IPS DF 6.9 (cell line): ENCODE data around the gene AIFM1.

ENCODE experiments used
- DNase-seq: peaks from one replicate; pipeline ENCODE4 v3.0.0-alpha.2; 2013; ENCODE audit warnings: low read depth, low spot score
- H3K27ac ChIP-seq: one replicate; pipeline ENCODE4 v1.5.1; 2013; ENCODE audit warnings: low read length, control low read depth
- H3K27me3 ChIP-seq: 2 replicates; pipeline ENCODE4 v1.6.1; 2013; ENCODE audit warnings: mild to moderate bottlenecking, low read length; ENCODE audit not compliant: control insufficient read depth, insufficient read depth
- H3K36me3 ChIP-seq: 2 replicates; pipeline ENCODE4 v1.6.1; 2013; ENCODE audit warnings: low read length; ENCODE audit not compliant: control insufficient read depth, insufficient read depth
- H3K4me1 ChIP-seq: 2 replicates; pipeline ENCODE4 v1.6.1; 2013; ENCODE audit warnings: low read length; ENCODE audit not compliant: control insufficient read depth, insufficient read depth
- H3K4me3 ChIP-seq: 2 replicates; pipeline ENCODE4 v1.5.1; 2013; ENCODE audit warnings: mild to moderate bottlenecking, low read length
- H3K9me3 ChIP-seq: 2 replicates; pipeline ENCODE4 v1.6.1; 2013; ENCODE audit warnings: low read length, inconsistent platforms; ENCODE audit not compliant: control insufficient read depth, insufficient read depth
- WGBS: extraction: QIAGEN DNeasy Blood & Tissue Kit; methylation state at CpG from one replicate; pipeline ENCODE4 v1.1.7; 2013; ENCODE audit warnings: mixed read lengths, missing lambda C conversion rate; ENCODE audit not compliant: insufficient read length, insufficient coverage; 5-methylcytosine and 5-hydroxymethylcytosine counted together

The AIFM1 gene

GRCh38 chrX:130094696-130095095, 70.9 kb downstream of the AIFM1 start:
- Histone ChIP-seq H3K27ac (no peak overlapping the region), H3K4me1 (peaks cover 2% of the 10 kb centered on the region), H3K9me3 (no peaks in the 10 kb centered on the region), H3K4me3 (no peak overlapping the region), H3K36me3 (no peaks in the 10 kb centered on the region), H3K27me3 (no peaks in the 10 kb centered on the region)
- no peak for DNase-seq
- no CpG with 5 or more reads among the region's 8 CpGs for WGBS

- Histone ChIP-seq H3K36me3 (no peaks in the 10 kb centered on the region), H3K4me1 (peaks cover 2% of the 10 kb centered on the region), H3K27me3 (no peaks in the 10 kb centered on the region), H3K9me3 (no peaks in the 10 kb centered on the region), H3K4me3 (no peak overlapping the region), H3K27ac (no peak overlapping the region)
- WGBS = no CpG with 5 or more reads among the region's 2 CpGs
- no peak for DNase-seq
These were observed 72.4 kb downstream of the AIFM1 start for GRCh38 chrX:130093271-130093670.

GRCh38 chrX:130091980-130092522, 73.6 kb downstream of the AIFM1 start:
- Histone ChIP-seq H3K27ac (no peak overlapping the region), H3K4me1 (no peaks in the 10 kb centered on the region), H3K4me3 (no peak overlapping the region), H3K36me3 (no peaks in the 10 kb centered on the region), H3K27me3 (no peaks in the 10 kb centered on the region), H3K9me3 (no peaks in the 10 kb centered on the region)
- no peak for DNase-seq
- no CpG with 5 or more reads among the region's 10 CpGs for WGBS

- no CpG with 5 or more reads among the region's 3 CpGs for WGBS
- Histone ChIP-seq H3K27ac (no peak overlapping the region), H3K36me3 (no peaks in the 10 kb centered on the region), H3K9me3 (no peaks in the 10 kb centered on the region), H3K4me3 (no peak overlapping the region), H3K4me1 (peaks cover 2% of the 10 kb centered on the region; the same call in 1 of the 2 replicates), H3K27me3 (no peaks in the 10 kb centered on the region)
- no peak for DNase-seq
These were observed 75.3 kb downstream of the AIFM1 start for GRCh38 chrX:130090364-130090763.

DNA sequence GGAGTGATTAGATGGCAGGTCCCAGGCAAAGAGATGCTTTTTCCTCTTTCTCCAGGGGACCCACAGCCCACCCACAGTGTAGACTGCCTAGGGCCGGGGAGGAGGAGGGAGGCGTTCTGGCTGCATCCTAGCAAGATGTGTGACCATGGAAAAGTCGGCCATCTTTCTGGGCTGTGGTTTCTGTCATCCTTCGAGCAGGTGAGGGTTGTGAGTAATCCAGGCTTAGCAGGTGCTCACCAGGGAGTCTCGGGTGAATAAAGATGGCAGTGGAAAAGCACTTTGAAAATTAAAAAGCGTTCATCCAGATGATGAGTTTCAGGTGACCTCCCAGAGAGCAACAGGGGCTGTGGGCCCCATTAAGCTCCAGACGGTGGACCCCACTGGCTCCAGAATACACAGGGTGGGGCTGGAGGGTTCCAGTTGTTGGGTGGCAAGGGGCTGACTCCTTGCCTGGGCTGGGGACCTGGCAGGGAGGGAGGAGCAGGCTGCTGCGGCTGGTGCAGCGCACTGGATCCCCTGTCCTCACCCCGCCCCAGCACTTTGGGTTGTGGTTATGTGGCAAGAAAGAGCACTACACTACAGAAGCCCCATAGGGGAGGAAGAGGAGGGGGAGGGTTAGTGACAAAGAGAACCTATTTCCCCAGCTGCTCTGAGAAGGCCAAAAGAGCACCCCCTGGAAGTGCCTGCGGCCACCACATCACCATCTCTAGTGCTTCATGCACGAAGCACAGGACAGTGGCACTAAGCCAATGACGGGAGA, 79.0 kb downstream of the AIFM1 start:
- Histone ChIP-seq H3K4me1 (peaks cover 9% of the 10 kb centered on the region), H3K9me3 (no peaks in the 10 kb centered on the region), H3K36me3 (no peaks in the 10 kb centered on the region), H3K27me3 (no peaks in the 10 kb centered on the region), H3K27ac (no peak overlapping the region), H3K4me3 (no peak overlapping the region)
- no CpG with 5 or more reads among the region's 13 CpGs for WGBS
- DNase-seq = no peak

DNA sequence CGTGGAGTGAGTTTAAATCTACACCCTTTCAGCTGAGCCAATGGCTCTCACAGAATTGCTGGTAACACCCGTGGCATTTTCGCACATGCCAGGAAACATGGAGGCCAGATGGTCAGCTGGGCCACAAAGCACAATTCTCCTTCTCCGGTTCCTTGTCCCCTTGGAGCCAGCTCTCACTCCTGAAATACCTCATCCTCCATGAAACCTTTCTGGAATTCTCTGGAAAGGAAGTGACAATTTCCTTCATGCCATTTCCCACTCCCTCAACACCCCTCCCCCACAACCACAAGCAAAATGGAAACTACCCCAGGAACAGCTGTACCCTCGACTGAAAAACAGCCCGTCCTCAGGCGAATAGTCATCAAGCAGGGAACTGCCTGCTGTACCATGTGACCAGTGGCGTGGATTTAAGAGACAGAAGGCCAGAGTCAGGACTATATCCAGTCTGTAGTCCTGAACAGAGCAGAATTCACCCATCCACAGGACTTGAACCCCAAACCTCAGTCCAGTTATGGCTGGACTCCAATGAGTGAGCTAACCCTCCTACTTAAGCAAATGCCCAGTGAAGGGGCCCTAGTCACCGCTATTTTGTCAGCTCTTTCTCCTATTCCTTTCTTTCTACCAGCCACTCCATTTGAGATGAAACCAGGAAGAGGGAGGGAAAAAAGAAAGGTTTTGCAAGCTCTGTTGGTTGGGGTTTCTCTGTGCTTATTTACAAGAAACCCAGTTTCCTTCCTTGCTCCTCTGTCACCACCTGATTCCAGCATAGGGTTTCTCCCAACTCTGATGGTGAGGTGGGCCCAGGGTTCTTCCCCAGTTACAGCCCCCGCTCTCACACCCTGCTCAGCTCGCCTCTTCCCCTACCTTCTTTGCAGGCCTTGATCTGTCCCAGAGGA, 79.8 kb downstream of the AIFM1 start:
- no peak for DNase-seq
- no peaks in the 10 kb centered on the region for H3K36me3 ChIP-seq
- H3K4me3 ChIP-seq = no peak overlapping the region
- H3K27me3 ChIP-seq = no peaks in the 10 kb centered on the region
- H3K27ac ChIP-seq = no peak overlapping the region
- H3K9me3 ChIP-seq = no peaks in the 10 kb centered on the region
- H3K4me1 ChIP-seq = peaks cover 9% of the 10 kb centered on the region
- WGBS = no CpG with 5 or more reads among the region's 11 CpGs

DNA sequence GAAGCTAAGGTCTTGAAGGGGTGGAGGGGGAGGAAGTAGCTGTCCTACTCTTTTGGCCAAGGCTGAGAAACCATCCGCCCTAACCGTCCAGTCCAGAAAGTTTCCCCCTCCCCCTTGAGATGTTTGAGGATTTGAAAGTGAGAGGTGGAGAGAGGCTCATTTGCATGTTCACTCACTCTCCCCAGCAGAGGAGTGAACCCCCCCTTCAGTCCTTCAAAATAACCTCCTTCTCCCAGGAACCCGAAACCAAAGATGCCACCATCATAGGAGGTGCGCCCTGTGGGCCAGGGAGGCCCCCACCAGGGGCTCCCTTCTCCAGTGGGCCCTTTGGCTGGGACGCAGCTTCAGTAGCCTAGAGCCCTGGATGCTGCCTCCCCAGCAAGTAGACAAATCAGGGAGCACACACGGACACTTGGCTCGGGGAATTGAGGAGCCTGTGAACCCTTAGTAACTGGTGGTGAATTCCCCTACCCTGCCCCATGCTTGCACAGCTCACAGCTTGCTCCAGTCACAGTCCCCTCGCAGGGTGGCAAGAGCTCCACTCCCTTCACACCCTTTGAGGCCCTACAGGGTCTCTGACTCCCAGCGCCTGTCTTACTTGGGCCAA, 80.9 kb downstream of the AIFM1 start:
- H3K27me3 ChIP-seq = no peaks in the 10 kb centered on the region
- H3K36me3 ChIP-seq = no peaks in the 10 kb centered on the region
- peaks cover 9% of the 10 kb centered on the region for H3K4me1 ChIP-seq
- no peaks in the 10 kb centered on the region for H3K9me3 ChIP-seq
- no peak overlapping the region for H3K4me3 ChIP-seq
- H3K27ac ChIP-seq = no peak overlapping the region
- no CpG with 5 or more reads among the region's 9 CpGs for WGBS
- no peak for DNase-seq

GRCh38 chrX:130083656-130084382, 81.8 kb downstream of the AIFM1 start:
- Histone ChIP-seq H3K4me1 (peaks cover 9% of the 10 kb centered on the region), H3K36me3 (no peaks in the 10 kb centered on the region), H3K27me3 (no peaks in the 10 kb centered on the region), H3K9me3 (no peaks in the 10 kb centered on the region), H3K4me3 (no peak overlapping the region), H3K27ac (no peak overlapping the region)
- no CpG with 5 or more reads among the region's 15 CpGs for WGBS
- DNase-seq = no peak

- Histone ChIP-seq H3K4me3 (no peak overlapping the region), H3K27me3 (no peaks in the 10 kb centered on the region), H3K27ac (no peak overlapping the region), H3K36me3 (no peaks in the 10 kb centered on the region), H3K9me3 (no peaks in the 10 kb centered on the region), H3K4me1 (peaks cover 9% of the 10 kb centered on the region)
- WGBS = no CpG with 5 or more reads among the region's 7 CpGs
- no peak for DNase-seq
These were observed 82.5 kb downstream of the AIFM1 start for GRCh38 chrX:130083107-130083490.
